CD4-positive, alpha-beta T cell treated with Interleukin-6 at 100 ng/mL for 8 hours (primary cell): ENCODE measurements around the gene PRR20G.

Source experiments
- DNase-seq: peaks from one replicate; pipeline ENCODE4 v3.0.0-alpha.2; 2020; ENCODE audit warnings: mixed read lengths, low spot score

The PRR20G gene

DNA sequence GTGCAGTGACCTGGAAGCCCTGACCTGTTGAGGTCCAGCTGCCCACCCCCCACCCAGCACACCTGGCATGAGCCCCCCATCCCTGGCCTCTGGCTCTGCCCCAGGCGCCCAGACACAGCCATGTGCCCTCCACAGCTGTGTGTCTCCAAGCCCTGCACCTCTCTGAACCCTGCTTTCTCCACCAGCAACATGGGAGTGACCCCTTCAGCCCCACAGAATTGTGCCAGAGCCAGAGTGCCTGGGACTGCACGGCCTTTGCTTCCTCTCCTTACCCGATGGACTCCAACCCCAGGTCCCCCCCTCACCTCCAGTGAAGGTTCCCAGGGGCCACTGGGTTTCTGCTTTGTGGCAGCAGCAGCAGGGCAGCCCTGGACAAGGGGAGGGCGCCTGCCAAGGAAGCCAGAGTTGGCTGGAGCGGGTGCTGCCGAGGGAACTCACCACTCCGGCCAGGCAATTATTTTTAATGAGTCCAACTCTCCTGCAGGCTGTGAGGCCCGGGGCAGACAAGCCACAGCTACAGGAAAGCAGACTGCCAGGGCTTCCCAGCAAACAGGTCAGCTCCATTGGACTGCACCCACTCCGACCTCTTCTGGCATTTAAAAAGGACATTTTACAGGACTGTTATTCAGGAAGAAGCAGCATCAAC, 24.1 kb downstream of the PRR20G start:
- no peak for DNase-seq

DNA sequence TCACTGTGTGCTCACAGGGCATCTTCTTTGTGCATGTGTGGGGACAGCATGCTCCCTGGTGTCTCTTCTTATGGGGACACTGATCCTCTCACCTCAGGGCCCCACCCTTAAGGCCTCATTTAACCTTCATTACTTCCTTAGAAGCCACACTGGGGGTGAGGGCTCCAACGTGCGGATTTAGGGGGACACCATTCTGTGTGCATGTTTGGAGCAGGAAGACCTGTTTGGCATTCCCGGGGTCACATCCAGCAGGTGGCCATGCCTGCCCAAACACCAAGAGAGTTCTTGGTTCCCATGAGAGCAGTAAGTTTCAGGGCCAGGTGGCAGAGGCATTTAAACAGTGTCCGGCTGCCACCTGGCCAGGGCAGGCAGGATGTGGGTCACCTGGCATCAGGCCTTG, 24.8 kb downstream of the PRR20G start:
- no peak for DNase-seq

DNA sequence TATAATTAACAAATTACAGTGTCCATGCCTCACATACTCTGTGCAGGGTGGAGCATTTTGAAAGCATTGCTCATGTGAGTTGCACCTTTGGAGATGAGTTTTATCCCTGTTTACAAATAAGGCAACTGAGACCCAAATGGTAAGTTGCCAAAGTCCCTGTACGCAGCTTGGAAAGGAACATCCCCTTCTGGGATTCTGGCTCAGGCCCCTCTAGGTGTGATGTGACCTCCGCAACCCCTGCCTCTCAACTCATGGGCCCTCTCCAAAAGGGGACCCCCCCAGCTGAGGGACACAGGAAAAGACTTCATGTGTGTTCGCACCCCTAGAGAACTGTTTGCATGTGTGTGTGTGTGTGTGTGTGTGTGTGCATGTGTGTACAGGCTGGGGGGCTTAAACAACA, 25.3 kb downstream of the PRR20G start:
- no peak for DNase-seq

DNA sequence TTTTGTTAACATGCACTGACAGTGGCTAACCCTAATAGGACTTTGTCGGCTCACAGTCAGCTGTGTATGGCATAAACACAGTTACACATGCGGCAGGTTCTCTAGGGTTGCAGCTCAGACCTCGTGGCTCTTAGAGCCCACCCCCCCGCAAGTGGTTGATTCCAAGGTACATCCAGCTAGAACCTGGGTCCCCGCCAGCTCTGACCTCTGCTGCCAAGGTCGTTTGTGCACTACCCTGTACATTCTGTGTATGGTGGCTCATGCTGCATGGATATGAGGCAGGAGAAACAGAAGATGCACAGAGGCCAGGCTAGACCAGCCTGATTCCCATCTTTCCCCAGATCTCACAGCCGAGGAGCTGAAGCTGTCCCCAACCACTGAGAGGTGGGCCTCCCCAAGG, 25.9 kb downstream of the PRR20G start:
- DNase-seq, result no peak

DNA sequence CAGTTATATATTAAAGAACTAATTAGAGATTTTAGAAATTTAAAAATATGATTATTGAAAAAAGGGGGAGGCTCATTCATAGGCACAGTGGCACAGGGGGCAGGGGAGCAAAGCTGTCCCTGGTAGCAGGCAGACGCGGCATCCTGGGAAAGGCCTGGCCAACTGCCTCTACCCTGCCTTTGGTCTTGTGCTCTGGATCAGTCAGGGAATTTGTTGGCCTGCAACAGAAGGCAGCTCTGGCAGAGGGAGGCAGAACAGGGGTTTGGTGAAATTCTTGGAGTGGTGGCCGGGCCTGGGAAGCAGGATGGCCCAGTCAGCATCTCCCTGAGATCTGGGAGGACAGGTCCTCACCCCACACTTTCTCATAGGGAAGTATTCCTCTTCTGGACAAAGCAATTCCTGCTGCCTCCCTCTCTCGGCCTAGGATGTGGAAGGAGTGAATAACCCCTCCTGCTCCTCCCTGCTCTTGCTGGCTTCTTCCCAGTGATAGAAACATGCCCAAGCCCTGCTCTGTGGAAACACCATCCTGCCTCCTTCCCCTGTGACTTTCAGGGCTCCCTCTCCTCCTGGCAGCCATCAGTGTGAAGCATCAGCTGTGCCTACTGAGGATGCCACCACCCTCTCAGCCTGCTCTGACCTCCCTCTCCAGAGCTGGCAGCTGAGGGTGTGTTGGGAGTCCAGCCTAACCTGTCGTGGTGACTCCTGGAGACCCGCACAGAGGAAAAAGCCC, 26.9 kb downstream of the PRR20G start:
- no peak for DNase-seq

DNA sequence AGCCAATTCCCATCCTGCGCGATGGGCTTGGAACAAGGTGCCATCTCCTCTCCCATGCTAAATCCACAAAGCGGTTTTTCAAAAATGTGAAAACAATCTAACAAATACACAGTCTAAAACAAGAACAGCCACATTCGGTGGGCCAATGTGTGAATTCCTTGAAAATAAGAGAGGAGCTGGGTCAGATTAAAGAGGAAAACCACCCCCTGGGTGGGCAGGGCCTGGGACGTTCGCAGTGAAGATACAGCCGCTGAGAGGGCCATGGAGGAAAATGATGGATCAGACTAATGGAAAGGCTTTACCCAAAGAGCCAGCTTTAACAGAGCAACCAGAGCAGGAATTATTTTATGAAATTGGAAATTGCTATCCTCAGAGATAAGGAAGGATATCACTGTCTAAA, 27.4 kb downstream of the PRR20G start:
- DNase-seq, result no peak

DNA sequence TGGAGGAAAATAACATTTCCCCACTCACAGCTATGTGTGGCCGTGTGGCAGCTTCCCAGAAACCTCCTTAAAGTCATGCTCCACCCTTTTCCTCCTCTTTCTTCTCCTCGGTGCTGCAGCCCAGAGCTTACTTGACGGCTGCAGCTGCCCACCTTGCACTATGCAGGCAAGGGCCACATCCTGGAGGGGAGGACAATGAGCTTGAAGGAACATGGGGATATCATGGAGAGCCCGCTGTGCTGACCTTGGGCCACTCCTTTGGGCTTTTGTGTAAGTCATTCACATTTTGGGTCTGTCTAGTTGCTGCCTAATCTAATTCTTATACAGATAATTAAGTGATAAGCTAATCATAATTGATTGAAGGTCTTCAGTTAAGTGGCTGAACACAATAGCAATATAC, 28.0 kb downstream of the PRR20G start:
- no peak for DNase-seq

DNA sequence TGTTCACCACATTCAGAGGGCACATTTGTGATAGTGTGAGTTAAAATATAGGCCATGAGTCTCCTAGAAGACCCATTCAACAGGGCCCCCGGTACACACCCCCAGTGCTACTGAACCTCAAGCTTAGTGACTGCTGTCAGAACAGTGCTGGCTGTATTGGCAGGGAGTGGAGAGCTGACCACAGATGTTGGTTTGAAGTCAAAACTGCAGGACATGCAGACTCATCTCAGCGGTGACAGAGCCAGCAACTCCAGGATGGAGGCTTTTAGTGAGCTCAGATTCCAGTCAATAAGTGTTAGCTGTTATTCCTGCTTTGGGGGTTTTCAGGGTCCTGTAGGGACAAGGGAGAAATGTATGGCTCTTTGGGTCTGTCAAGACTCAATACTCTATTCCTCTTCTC, 29.1 kb downstream of the PRR20G start:
- DNase-seq, result no peak

DNA sequence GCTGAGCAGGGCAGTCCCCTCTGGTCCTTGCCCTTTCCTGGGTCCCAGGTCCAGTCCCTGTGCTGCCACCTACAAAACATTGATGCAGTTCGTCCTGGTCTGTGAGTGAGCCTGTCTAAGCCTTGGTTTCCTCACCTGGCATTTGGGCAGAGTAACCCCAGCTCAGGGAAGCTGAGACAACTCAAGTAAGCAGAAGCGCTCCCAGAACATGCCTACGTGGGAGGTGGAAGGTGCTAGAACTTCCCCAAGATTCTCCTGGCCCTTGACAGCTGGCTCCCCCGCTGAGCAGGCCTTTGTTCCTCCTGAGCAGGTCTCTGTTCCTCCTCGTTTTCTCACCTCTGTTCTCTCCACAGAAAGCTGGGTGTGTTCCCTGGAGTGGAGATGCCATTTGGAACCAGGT, 30.5 kb downstream of the PRR20G start:
- DNase-seq, result no peak

DNA sequence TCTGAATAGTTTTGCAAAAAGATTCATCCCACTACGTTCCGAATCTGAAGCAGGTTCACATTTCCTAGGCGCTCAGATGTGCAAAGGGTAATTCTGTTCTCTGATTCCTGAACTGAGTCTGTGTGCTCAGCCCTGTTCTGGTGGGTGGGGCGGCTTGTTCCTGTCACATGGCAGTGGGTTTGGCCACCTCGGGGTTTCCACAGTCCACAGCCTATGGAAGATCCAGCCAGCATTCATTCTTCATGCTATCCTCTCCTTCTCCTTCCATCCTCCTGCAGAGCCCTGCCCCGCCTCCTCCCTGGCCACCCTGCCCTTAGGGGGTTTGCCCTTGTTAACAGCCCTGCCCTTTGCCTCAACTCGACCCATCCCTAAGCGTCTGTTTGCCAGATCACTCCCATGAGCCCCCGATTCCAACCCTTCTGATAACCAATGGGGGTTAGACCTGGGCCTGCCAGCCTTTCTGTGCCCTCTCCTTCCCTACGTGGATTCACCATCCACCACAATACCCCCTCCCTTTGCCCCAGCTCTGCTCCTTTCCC, 31.0 kb downstream of the PRR20G start:
- no peak for DNase-seq

DNA sequence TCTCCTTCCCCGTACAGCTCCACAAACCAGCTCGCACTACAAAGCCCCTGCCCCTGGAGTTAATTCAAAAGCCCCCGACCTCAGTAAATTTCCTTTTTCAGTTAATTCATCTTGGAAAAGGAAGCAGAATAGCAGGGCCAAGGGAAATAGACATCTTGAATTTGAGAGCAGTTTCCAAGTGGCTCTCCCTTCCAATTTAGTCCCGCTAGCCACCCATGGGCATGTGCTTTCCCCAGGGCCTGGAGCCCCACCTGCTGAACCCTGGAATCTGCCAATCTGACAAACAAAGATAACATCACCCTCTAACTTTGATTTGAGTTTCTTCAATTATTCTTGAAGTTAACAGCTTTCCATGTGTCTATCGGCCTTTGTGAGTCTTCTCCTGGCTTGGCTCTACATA, 31.7 kb downstream of the PRR20G start:
- no peak for DNase-seq

DNA sequence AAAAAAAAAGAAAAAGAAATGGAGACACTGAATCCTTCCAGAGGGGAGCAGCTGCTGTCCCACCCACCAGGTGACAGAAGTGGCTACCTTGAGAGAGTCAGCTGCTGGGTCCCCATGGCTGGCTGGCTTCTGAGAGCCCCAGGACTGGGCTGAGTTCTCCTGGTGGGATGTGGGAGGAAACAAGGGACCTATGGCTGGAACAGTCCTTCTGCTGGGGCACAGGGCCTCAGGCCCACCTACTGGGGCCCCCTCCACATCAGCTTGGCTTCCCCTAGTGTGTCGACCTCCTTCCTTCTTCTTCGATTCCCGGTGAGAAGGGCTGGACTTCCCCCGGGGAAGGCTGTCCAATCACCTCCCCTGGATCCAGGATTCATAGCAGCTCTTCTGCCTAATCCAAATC, 32.3 kb downstream of the PRR20G start:
- DNase-seq, result no peak

DNA sequence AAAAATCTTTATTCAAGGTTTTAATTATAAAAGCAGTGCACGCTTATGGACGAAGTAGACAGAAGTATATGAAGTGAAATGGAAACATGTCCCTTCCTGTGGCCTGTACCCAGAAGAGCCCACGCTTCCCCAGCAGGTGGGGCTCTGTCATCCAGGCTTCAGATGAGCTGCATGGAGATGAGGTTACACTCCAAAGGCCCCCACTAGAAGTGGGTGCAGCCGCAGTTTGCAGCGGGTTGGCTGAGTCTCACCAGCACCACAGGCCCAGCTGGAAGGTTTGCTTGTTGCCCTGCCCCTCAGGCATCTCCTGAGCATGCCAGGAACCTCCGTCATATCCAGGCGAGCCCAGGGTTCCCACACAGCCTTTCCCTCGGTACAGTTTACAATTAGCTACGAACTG, 33.1 kb downstream of the PRR20G start:
- no peak for DNase-seq

DNA sequence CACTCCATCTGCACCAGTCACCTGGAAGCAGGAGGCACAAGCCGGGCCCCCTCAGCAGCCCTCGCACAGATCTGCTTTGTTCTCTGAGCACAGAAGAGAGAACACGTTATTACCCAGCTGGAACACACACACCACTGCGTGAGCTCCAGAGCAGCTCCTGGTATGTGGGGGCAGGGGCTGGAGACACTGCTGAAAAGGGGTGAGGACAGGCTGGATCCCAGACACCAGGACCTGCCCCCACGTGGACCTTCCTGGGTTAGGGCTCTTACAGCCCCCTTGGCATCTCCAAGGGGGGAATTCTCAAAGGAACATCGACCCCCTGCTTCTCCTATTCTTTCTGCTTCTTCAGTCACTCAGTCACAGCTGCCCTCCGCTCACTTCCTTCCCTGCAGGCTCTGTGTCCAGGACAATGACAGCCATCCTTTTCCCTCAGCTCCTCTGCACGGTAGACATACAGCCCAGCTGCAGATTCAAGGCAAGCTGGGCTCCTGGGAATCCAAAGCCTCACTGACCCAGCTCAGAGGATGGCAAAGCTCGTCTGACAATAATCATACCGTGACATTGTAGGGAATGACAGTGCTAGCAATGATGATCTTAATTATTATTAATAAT, 33.7 kb downstream of the PRR20G start:
- no peak for DNase-seq

DNA sequence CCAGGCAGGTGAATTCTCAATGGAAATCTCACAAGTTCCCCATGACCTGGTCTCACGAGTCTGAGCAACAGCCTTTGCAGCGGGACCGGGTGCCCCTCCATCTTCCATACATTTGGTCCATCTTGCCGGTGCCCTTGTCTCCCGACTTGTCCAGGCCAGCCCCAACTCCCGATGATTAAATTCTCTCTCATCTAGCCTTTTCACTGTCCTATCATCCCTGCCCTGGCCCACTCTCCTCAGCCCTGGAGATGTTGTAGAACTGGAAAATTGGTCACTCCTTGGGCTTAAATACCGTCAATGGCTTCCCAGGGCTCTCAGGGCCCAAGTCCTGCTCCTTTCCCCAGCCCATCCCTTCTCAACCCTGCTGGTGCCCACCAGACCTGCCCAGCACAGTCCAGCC, 34.4 kb downstream of the PRR20G start:
- no peak for DNase-seq

DNA sequence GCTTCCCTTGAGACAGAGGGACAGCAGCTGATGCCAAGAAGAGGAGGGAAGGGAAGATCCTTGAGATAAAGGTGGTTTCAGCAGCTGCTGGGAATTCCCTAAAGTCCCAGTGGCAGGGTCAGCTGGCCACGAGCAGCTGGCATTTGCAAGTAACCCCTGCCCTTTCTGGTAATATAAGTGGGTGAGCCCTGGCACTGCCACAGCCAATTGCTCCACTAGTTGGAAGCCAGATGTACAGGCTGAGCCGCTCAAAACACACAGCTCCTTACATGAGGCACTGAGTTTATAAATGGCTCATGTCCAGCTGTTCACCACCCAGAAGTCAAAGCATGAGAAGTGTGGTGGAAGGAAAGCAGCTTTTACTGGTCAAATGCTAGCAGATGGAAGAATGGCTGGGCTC, 35.4 kb downstream of the PRR20G start:
- DNase-seq, result no peak

DNA sequence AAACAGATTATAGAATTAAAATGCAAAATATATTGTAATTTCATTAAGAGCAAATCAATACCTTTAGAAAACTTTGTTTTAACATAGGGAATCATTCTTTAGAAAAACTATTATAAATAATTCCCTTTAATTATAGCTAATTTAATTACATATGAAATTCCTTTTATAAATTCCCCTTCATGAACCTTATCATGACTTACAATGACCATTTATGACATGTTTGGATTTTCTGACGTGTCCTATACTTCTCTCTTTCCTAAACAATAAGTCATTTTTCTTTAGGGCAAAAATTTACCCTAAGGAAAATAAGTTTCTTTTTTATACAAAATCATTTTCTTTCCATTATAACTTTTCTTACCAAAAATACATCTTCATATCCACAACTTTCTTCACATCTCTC, 37.8 kb downstream of the PRR20G start:
- no peak for DNase-seq

DNA sequence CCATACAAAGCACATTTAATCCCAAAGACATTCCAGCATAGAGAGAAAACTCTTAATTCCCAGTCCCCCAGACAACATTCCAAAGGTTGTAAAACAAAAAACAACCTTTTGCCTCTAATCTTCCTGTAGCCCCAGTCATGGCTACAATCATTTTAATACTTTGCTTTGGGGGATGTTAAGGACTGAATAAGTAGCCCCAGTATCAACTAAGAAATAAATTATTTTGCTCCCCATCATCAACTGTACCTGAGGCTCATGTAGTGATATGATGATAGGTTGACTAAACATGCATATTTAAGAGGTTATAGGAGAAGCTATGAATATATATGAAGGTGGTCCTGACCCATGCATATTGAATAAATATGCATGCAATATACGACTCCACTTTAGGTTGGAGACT, 40.6 kb downstream of the PRR20G start:
- no peak for DNase-seq

DNA sequence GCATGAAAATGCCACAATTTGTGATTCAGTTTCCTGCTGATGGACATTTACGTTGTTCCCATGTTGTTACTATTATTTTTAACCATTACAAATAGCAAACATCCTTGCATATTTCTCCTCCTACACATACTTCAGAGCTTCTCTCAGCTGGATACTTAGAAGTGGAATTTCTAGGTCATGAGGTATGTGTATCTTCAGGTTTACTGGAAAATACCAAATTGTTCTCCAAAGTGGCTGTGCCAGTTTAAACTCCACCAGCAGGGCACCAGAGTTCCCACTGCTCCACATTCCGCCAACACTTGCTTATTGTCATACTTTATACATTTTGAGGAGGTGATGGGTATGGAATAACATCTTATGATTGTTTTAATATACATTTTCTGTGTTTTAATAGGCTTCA, 49.2 kb downstream of the PRR20G start:
- DNase-seq, result no peak

DNA sequence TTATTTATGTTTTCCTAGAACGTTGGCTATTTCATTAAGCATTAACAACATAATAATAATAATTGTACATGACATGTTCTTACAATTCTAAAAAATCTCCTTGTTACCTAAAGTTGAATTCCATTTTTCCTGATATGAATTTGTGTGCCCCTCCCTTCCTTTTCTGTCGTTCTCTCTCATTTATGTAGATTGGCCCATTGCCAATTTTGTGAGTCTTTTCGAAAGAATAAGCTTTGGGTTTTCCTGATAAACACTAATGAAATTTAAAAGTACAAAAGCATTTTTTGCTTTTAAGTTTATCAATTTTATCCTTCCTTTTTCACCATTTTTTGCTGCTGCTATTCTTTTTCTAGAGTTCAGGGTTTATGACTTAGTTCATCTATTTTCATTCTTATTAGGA, 50.0 kb downstream of the PRR20G start:
- DNase-seq, result no peak

DNA sequence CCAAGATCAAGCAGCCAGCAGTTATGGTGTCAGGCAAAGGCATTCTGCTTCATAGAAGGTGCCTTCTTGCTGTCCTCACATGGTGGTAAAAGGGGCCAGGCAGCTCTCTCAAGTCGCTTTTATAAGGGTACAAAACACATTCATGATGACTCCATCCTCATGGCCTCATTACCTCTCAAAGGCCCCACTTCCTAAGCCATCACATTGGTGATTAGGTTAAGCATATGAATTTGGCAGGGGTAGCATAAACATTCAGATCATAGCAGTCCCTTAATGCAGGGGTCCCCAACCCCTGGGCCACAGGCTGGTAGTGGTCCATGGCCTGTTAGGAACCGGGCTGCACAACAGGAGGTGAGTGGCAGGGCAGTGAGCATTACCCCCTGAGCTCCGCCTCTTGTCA, 52.1 kb downstream of the PRR20G start:
- no peak for DNase-seq

DNA sequence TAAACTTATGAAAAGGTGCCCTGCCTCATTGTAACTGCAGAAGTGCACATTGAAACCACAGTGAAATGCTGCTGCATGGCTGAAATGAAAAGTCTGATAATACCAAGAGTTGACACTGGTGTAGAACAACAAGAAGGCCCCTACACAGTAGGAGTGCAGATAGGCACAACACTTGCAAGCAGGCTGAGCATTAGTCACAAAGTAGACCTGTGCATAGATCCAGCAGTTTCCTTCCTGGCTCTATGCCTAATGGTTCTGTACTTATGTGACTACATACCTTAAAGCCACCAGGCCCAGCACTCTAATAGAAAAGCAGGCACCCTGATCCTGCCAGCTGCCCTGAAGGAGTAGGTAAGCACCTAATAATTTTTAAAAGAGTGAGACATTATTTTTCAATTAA, 53.1 kb downstream of the PRR20G start:
- DNase-seq, result no peak
